ENCODE measurements around the gene VEZF1. TPM values are rescaled to one million over a fixed set of nuclear protein-coding genes. Genes with fewer than 3 reads are reported as not detected.
A peak's percentile ranks its signal among the peaks of the same experiment; 100 is the strongest.

VEZF1 gene
- total and polyA plus RNA-seq, 10 donors, result 10.0 to 59.9 (median 50.8) TPM

GRCh38 chr17:57947369-57947768 is 40.7 kb downstream of the VEZF1 start:
- peak overlapping the region; percentile 40 to 82 (median 78) for H3K27ac ChIP-seq
- peak overlapping the region in 6 of 8 donors; percentile 20 to 64 (median 30) for H3K4me3 ChIP-seq
- H3K9me3 ChIP-seq, result no peaks in the 10 kb centered on the region
- intact Hi-C loops (cut with DNase I; ENCODE audit: low total_unique reads), result no loop called here
- WGBS, 5 donors, result 82 to 90% (median 84%) methylated on average over 9 of the region's 9 CpGs
- peaks cover 18 to 91% (median 65%) of the 10 kb centered on the region in 6 donors for H3K4me1 ChIP-seq
- no peak for TF ChIP-seq CTCF (IDR thresholded peaks at IDR 0.05 in 8 of 11, conservative IDR thresholded peaks at IDR 0.05 in 3 of 11)
- TF ChIP-seq POLR2AphosphoS5 (IDR thresholded peaks at IDR 0.05), result no peak
- TF ChIP-seq POLR2A (IDR thresholded peaks at IDR 0.05), result no peak
- H3K27me3 ChIP-seq (replicated peaks in 1 of 7), result peaks cover 0 to 25% (median 0%) of the 10 kb centered on the region in 7 donors
- DNase-seq, result no peak
- no peaks in the 10 kb centered on the region for H3K36me3 ChIP-seq

GRCh38 chr17:57946798-57947358 is 41.2 kb downstream of the VEZF1 start:
- peak overlapping the region; percentile 20 to 64 (median 26) for H3K4me3 ChIP-seq
- peak in 2 of 3 donors; percentile 53 to 55 for TF ChIP-seq POLR2AphosphoS5 (IDR thresholded peaks at IDR 0.05)
- peak in 1 of 3 donors; percentile 15 for TF ChIP-seq POLR2A (IDR thresholded peaks at IDR 0.05)
- peak in 1 of 11 experiments; percentile 11 for TF ChIP-seq CTCF (IDR thresholded peaks at IDR 0.05 in 8 of 11, conservative IDR thresholded peaks at IDR 0.05 in 3 of 11)
- WGBS, 5 donors, result 5 to 16% (median 14%) methylated on average over 10 of the region's 10 CpGs
- peaks cover 18 to 91% (median 64%) of the 10 kb centered on the region in 6 donors for H3K4me1 ChIP-seq
- peak overlapping the region; percentile 40 to 82 (median 78) for H3K27ac ChIP-seq
- DNase-seq, result peak; percentile 85
- H3K27me3 ChIP-seq (replicated peaks in 1 of 7), result peaks cover 0 to 27% (median 0%) of the 10 kb centered on the region in 7 donors
- intact Hi-C loops (cut with DNase I; ENCODE audit: low total_unique reads), result no loop called here
- H3K36me3 ChIP-seq, result no peaks in the 10 kb centered on the region
- no peaks in the 10 kb centered on the region for H3K9me3 ChIP-seq

GRCh38 chr17:57945996-57946797 is 41.9 kb downstream of the VEZF1 start:
- peak overlapping the region; percentile 20 to 64 (median 26) for H3K4me3 ChIP-seq
- peaks cover 0 to 30% (median 0%) of the 10 kb centered on the region in 7 donors for H3K27me3 ChIP-seq (replicated peaks in 1 of 7)
- peak overlapping the region in 7 of 8 donors; percentile 76 to 82 (median 78) for H3K27ac ChIP-seq
- H3K9me3 ChIP-seq, result no peaks in the 10 kb centered on the region
- no peaks in the 10 kb centered on the region for H3K36me3 ChIP-seq
- no peak for DNase-seq
- TF ChIP-seq POLR2AphosphoS5 (IDR thresholded peaks at IDR 0.05) (no peak), POLR2A (IDR thresholded peaks at IDR 0.05) (no peak), CTCF (IDR thresholded peaks at IDR 0.05 in 8 of 11, conservative IDR thresholded peaks at IDR 0.05 in 3 of 11) (no peak)
- intact Hi-C loops (cut with DNase I; ENCODE audit: low total_unique reads), result no loop called here
- 17 to 35% (median 27%) methylated on average over 6 of the region's 6 CpGs for WGBS, 5 donors
- peaks cover 18 to 91% (median 61%) of the 10 kb centered on the region in 6 donors for H3K4me1 ChIP-seq

- H3K27me3 ChIP-seq (replicated peaks in 1 of 7), result peaks cover 0 to 21% (median 0%) of the 10 kb centered on the region in 7 donors
- no peak for DNase-seq
- no peak overlapping the region for H3K4me3 ChIP-seq
- 76 to 93% (median 81%) methylated on average over 6 of the region's 6 CpGs for WGBS, 5 donors
- no peak for TF ChIP-seq CTCF (IDR thresholded peaks at IDR 0.05 in 8 of 11, conservative IDR thresholded peaks at IDR 0.05 in 3 of 11)
- no peak for TF ChIP-seq POLR2AphosphoS5 (IDR thresholded peaks at IDR 0.05)
- no peak for TF ChIP-seq POLR2A (IDR thresholded peaks at IDR 0.05)
- no peaks in the 10 kb centered on the region for H3K9me3 ChIP-seq
- intact Hi-C loops (cut with DNase I; ENCODE audit: low total_unique reads), result no loop called here
- peaks cover 16 to 91% (median 60%) of the 10 kb centered on the region in 6 donors for H3K4me1 ChIP-seq
- H3K36me3 ChIP-seq, result no peaks in the 10 kb centered on the region
- H3K27ac ChIP-seq, result peak overlapping the region in 2 of 8 donors; percentile 79 to 82
These were observed 43.1 kb downstream of the VEZF1 start for GRCh38 chr17:57944908-57945307.

All from spleen (tissue), 11 donors.